ENCODE results near the gene KLHL1.

DNA sequence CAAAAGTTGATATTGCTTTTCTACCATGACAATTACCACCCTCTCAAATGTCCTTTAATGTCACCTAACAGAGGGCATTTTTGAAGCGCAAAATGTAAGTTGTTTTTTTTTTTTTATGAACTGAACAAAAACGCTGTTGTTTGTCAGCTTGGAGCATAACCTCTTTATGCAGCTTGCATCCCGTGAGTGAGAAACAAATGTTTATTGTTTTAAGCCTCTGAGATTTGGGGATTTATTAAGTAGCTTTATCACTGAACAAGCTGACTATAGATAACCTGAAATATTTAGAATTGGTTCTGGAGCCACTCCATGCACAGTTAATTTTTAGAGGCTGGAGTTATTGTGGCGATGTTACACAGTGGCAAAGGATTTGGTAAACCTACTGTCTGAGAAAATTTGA, 80.7 kb downstream of the KLHL1 start:
- TF ChIP-seq PHF20 (CRISPR knock-in tag; IDR thresholded peaks at IDR 0.05) = no peak
- no peak for TF ChIP-seq CBX5 (CRISPR knock-in tag; IDR thresholded peaks at IDR 0.05; ENCODE audit: borderline replicate concordance)
- TF ChIP-seq, protein P1, sequence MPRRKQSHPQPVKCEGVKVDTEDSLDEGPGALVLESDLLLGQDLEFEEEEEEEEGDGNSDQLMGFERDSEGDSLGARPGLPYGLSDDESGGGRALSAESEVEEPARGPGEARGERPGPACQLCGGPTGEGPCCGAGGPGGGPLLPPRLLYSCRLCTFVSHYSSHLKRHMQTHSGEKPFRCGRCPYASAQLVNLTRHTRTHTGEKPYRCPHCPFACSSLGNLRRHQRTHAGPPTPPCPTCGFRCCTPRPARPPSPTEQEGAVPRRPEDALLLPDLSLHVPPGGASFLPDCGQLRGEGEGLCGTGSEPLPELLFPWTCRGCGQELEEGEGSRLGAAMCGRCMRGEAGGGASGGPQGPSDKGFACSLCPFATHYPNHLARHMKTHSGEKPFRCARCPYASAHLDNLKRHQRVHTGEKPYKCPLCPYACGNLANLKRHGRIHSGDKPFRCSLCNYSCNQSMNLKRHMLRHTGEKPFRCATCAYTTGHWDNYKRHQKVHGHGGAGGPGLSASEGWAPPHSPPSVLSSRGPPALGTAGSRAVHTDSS (CRISPR knock-in tag; conservative IDR thresholded peaks at IDR 0.05) = no peak
- TF ChIP-seq ZNF614 (CRISPR knock-in tag; IDR thresholded peaks at IDR 0.05; ENCODE audit: borderline replicate concordance) = no peak
- no peak for TF ChIP-seq MXI1 (IDR thresholded peaks at IDR 0.05; ENCODE audit: borderline replicate concordance, low read depth, low read length)
- TF ChIP-seq, protein P2, sequence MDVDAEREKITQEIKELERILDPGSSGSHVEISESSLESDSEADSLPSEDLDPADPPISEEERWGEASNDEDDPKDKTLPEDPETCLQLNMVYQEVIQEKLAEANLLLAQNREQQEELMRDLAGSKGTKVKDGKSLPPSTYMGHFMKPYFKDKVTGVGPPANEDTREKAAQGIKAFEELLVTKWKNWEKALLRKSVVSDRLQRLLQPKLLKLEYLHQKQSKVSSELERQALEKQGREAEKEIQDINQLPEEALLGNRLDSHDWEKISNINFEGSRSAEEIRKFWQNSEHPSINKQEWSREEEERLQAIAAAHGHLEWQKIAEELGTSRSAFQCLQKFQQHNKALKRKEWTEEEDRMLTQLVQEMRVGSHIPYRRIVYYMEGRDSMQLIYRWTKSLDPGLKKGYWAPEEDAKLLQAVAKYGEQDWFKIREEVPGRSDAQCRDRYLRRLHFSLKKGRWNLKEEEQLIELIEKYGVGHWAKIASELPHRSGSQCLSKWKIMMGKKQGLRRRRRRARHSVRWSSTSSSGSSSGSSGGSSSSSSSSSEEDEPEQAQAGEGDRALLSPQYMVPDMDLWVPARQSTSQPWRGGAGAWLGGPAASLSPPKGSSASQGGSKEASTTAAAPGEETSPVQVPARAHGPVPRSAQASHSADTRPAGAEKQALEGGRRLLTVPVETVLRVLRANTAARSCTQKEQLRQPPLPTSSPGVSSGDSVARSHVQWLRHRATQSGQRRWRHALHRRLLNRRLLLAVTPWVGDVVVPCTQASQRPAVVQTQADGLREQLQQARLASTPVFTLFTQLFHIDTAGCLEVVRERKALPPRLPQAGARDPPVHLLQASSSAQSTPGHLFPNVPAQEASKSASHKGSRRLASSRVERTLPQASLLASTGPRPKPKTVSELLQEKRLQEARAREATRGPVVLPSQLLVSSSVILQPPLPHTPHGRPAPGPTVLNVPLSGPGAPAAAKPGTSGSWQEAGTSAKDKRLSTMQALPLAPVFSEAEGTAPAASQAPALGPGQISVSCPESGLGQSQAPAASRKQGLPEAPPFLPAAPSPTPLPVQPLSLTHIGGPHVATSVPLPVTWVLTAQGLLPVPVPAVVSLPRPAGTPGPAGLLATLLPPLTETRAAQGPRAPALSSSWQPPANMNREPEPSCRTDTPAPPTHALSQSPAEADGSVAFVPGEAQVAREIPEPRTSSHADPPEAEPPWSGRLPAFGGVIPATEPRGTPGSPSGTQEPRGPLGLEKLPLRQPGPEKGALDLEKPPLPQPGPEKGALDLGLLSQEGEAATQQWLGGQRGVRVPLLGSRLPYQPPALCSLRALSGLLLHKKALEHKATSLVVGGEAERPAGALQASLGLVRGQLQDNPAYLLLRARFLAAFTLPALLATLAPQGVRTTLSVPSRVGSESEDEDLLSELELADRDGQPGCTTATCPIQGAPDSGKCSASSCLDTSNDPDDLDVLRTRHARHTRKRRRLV (CRISPR knock-in tag; IDR thresholded peaks at IDR 0.05) = no peak
- TF ChIP-seq, protein P3, sequence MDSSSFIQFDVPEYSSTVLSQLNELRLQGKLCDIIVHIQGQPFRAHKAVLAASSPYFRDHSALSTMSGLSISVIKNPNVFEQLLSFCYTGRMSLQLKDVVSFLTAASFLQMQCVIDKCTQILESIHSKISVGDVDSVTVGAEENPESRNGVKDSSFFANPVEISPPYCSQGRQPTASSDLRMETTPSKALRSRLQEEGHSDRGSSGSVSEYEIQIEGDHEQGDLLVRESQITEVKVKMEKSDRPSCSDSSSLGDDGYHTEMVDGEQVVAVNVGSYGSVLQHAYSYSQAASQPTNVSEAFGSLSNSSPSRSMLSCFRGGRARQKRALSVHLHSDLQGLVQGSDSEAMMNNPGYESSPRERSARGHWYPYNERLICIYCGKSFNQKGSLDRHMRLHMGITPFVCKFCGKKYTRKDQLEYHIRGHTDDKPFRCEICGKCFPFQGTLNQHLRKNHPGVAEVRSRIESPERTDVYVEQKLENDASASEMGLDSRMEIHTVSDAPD (CRISPR knock-in tag; IDR thresholded peaks at IDR 0.05) = no peak
- TF ChIP-seq, protein P4, sequence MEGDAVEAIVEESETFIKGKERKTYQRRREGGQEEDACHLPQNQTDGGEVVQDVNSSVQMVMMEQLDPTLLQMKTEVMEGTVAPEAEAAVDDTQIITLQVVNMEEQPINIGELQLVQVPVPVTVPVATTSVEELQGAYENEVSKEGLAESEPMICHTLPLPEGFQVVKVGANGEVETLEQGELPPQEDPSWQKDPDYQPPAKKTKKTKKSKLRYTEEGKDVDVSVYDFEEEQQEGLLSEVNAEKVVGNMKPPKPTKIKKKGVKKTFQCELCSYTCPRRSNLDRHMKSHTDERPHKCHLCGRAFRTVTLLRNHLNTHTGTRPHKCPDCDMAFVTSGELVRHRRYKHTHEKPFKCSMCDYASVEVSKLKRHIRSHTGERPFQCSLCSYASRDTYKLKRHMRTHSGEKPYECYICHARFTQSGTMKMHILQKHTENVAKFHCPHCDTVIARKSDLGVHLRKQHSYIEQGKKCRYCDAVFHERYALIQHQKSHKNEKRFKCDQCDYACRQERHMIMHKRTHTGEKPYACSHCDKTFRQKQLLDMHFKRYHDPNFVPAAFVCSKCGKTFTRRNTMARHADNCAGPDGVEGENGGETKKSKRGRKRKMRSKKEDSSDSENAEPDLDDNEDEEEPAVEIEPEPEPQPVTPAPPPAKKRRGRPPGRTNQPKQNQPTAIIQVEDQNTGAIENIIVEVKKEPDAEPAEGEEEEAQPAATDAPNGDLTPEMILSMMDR (CRISPR knock-in tag; IDR thresholded peaks at IDR 0.05) = no peak
- no peak for TF ChIP-seq ZNF761 (CRISPR knock-in tag; conservative IDR thresholded peaks at IDR 0.05)
